ENCODE measurements around the gene LRRC28. TPM values are rescaled to one million over a fixed set of nuclear protein-coding genes. Genes with fewer than 3 reads are reported as not detected.

Gene LRRC28
- total RNA-seq, 4 donors from 2014 or later: 29.3 to 39.7 (median 34.8) TPM

DNA sequence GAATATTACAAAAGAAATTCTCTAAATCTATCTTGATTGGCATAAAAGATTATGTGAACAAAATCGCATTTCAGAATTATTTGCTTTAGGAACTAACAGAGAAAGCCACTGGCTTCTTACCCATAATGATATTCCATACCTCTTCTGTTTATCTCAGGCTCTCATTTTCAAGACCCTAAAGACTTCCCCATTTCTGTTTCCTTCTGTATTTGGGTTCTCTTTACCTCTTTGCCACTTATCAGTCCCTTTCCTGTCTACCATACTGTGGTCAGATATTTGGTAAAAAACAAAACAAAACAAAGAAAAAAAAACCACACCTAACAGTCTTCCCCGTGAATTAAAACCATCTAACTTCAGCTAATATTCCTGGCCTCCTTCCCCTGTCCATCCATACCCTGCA, 108.5 kb downstream of the LRRC28 start:
- DNase-seq (ENCODE audit: low spot score in 2 of 2): no peak
- H3K4me3 ChIP-seq (ENCODE audit: low read depth, poor library complexity, severe bottlenecking): no peak overlapping the region
- TF ChIP-seq POLR2A (IDR thresholded peaks at IDR 0.05): no peak
- TF ChIP-seq, protein P1, sequence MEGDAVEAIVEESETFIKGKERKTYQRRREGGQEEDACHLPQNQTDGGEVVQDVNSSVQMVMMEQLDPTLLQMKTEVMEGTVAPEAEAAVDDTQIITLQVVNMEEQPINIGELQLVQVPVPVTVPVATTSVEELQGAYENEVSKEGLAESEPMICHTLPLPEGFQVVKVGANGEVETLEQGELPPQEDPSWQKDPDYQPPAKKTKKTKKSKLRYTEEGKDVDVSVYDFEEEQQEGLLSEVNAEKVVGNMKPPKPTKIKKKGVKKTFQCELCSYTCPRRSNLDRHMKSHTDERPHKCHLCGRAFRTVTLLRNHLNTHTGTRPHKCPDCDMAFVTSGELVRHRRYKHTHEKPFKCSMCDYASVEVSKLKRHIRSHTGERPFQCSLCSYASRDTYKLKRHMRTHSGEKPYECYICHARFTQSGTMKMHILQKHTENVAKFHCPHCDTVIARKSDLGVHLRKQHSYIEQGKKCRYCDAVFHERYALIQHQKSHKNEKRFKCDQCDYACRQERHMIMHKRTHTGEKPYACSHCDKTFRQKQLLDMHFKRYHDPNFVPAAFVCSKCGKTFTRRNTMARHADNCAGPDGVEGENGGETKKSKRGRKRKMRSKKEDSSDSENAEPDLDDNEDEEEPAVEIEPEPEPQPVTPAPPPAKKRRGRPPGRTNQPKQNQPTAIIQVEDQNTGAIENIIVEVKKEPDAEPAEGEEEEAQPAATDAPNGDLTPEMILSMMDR (IDR thresholded peaks at IDR 0.05): no peak
- WGBS, 2 donors: 80 to 89% methylated on average over 2 of the region's 2 CpGs
- intact Hi-C loops (cut with DNase I; ENCODE audit: low total_unique reads): no loop called here

DNA sequence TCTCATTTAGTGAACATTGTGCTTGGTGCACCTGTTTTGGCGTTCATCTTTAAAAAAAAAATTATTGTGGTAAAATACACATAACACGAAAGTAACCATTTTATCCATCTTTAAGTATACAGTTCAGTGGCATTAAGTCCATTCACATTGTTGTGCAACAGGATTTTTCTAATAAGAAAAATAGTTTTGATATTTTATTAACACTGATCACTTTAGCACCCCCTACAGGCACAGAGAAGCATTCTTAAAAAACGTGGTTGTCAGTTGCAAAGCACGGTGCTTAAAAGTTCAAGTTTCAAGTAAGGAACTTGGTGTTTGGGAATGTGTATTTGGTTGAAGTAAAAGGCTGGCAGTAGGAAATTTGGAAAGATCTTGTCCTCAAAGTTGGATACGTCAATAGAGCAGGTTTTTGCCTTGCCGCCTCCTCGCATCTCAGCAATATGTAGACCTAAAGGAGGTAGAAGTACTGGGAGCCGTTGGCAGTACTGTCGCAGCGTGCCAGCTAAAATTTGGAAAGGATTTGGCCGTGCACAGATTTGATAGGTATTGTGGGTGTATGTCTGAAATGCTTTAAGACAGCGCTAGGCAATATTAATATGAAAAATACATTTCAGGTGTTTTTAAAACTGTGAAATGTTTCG, 110.4 kb downstream of the LRRC28 start:
- 90 to 93% methylated on average over 13 of the region's 13 CpGs for WGBS, 2 donors
- DNase-seq (ENCODE audit: low spot score in 2 of 2): no peak
- TF ChIP-seq, protein P1 (IDR thresholded peaks at IDR 0.05): no peak
- TF ChIP-seq POLR2A (IDR thresholded peaks at IDR 0.05): no peak
- intact Hi-C loops (cut with DNase I; ENCODE audit: low total_unique reads): no loop called here
- H3K4me3 ChIP-seq (ENCODE audit: low read depth, poor library complexity, severe bottlenecking): no peak overlapping the region

DNA sequence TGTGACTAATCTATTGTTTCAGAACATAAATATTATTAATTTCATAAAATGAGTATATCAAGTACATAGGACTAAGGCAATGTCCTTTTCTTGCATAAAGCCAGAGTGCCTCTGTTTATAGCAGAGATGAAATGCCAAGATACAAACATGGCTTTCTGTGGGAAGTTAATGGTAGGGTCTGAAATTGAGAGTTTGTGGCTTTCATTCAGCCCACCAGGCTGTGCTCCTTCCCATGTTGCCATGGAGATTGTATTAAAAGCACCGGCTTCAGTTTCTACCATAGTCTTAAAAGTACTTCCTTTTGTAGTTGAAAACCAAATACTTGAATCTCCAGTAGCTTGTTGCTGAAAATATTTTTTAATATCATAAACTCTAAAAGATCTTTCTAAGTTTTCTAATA, 114.0 kb downstream of the LRRC28 start:
- no peak for TF ChIP-seq POLR2A (IDR thresholded peaks at IDR 0.05)
- TF ChIP-seq, protein P1 (IDR thresholded peaks at IDR 0.05): no peak
- intact Hi-C loops (cut with DNase I; ENCODE audit: low total_unique reads): no loop called here

DNA sequence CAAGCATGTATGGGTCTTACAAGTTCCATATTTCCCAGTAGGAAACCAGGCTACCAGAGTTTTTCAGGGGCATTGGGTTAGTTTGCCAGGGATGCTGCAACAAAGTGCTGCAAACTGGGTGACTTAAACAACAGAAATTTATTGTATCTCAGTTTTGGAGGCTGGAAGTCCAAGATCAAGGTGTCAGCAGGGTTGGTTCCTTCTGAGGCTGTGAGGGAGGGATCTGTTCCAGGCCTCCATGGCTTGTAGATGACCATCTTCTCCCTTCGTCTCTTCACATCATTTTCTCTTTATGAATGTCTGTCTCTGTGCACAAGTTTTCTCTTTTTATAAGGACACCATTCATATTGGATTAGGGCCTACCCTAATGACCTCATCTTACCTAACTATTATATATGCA, 114.7 kb downstream of the LRRC28 start:
- intact Hi-C loops (cut with DNase I; ENCODE audit: low total_unique reads): no loop called here
- TF ChIP-seq POLR2A (IDR thresholded peaks at IDR 0.05): no peak
- TF ChIP-seq, protein P1 (IDR thresholded peaks at IDR 0.05): no peak
- no peak overlapping the region for H3K4me3 ChIP-seq (ENCODE audit: low read depth, poor library complexity, severe bottlenecking)
- 96 to 97% methylated on average over 1 of the region's 1 CpG for WGBS, 2 donors
- DNase-seq (ENCODE audit: low spot score in 2 of 2): no peak

More for the DNA sequence above, 114.0 kb downstream of the LRRC28 start:
- DNase-seq (ENCODE audit: low spot score in 2 of 2): no peak
- 76 to 79% methylated on average over 1 of the region's 1 CpG for WGBS, 2 donors
- no peak overlapping the region for H3K4me3 ChIP-seq (ENCODE audit: low read depth, poor library complexity, severe bottlenecking)

DNA sequence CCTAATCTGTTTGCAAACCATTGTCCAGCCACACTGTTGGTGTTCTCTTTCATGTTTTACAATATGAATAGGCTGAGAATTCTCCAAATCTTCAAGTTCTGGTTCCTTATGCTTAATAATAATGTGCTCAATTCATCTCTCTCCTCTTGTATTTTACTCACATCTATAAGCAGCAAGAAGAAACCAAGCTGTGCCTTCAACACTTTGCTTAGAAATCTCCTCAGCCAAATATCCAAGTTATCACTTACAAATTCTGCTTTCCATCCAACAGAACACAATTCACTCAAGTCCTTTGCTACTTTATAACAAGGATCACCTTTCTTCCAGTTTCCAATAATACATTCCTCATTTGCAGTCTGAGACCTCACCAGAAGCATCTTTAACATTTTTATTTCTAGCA, 117.5 kb downstream of the LRRC28 start:
- intact Hi-C loops (cut with DNase I; ENCODE audit: low total_unique reads): no loop called here
- TF ChIP-seq POLR2A (IDR thresholded peaks at IDR 0.05): no peak
- TF ChIP-seq, protein P1 (IDR thresholded peaks at IDR 0.05): no peak
- H3K4me3 ChIP-seq (ENCODE audit: low read depth, poor library complexity, severe bottlenecking): no peak overlapping the region
- no peak for DNase-seq (ENCODE audit: low spot score in 2 of 2)

DNA sequence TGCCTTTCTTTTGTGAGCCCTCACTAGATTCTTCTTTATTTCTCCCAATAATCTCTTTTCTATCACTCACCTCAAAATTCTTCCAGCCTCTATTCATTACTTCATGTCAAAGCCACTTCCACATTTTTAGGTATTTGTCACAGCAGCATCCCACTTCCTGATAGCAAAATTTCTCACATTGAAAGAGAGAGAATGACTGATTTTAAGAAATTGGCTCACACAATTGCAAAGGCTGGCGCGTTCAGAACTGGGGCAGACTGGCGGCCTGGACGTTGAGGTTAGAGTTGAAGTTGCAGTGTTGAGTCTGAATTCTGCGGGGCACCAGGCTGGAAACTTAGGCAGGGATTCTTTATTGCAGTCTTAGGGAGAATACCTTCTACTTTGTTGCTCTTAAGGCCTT, 117.9 kb downstream of the LRRC28 start:
- no peak for DNase-seq (ENCODE audit: low spot score in 2 of 2)
- no peak for TF ChIP-seq POLR2A (IDR thresholded peaks at IDR 0.05)
- TF ChIP-seq, protein P1 (IDR thresholded peaks at IDR 0.05): no peak
- intact Hi-C loops (cut with DNase I; ENCODE audit: low total_unique reads): no loop called here
- H3K4me3 ChIP-seq (ENCODE audit: low read depth, poor library complexity, severe bottlenecking): no peak overlapping the region
- WGBS, 2 donors: 94 to 97% methylated on average over 5 of the region's 5 CpGs

Measured in lower leg skin (tissue), 4 donors.